OCI-LY7 (cell line): ENCODE results near the gene TBCEL.

Experiments used
- CTCF ChIP-seq: fragments of 200-600 bp; sonication (generic); conservative IDR thresholded peaks from 2 replicates; pipeline ENCODE4 v1.5.1; 2014; ENCODE audit warnings: mild to moderate bottlenecking, antibody characterized with exemption, low read length, moderate library complexity, mixed read lengths
- EZH2phosphoT487 ChIP-seq: fragments of 200-600 bp; sonication (generic); IDR thresholded peaks from 2 replicates; pipeline ENCODE4 v1.6.1; 2018; ENCODE audit warnings: low read depth, borderline replicate concordance, mild to moderate bottlenecking, mixed run types, antibody characterized with exemption, low read length, moderate library complexity, mixed read lengths

- TF ChIP-seq CTCF: peak; percentile 66
- no peak for TF ChIP-seq EZH2phosphoT487
These were observed 39.8 kb downstream of the TBCEL start for GRCh38 chr11:121063728-121064127.
